HG03064 (cell line): ENCODE results near the gene PPFIA3.

ENCODE experiments used
- ATAC-seq: cut with Tn5 transposase; IDR thresholded peaks from one replicate; pipeline ENCODE4 v1.9.1; 2021; ENCODE audit warnings: low read depth; ENCODE audit not compliant: unreplicated experiment

Gene PPFIA3

DNA sequence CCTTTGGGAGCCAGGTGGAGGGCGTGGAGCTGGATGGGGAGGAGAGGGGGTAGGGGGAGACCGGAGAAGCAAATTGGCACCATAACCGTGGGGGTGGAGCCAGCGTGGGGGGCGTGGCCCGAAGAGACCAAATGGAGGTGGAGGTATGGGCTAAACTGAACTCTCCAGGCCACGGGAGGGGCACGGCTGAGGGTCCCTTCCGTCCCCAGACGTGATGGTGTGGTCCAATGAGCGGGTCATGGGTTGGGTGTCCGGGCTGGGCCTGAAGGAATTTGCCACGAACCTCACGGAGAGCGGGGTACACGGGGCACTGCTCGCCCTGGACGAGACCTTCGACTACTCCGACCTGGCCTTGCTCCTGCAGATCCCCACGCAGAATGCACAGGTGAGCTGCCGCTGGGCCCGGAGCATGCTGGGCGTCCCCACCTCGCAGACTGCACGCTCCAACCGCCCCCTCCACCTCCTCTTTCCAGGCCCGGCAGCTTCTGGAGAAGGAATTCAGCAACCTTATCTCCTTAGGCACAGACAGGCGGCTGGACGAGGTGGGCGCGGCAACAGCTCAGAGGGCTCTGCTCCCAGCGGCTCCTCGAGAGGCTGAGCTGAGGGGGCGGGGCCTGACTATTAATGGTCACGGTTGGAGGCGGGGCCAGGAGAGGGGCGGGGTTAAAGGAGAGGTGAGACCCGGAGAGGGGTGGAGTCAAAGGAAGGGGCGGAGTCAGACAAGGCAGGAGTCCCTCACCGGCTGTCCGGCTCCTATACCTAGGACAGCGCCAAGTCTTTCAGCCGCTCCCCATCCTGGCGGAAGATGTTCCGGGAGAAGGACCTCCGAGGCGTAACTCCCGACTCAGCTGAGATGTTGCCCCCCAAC lies 29.7 kb downstream of the PPFIA3 start:
- no peak for ATAC-seq

DNA sequence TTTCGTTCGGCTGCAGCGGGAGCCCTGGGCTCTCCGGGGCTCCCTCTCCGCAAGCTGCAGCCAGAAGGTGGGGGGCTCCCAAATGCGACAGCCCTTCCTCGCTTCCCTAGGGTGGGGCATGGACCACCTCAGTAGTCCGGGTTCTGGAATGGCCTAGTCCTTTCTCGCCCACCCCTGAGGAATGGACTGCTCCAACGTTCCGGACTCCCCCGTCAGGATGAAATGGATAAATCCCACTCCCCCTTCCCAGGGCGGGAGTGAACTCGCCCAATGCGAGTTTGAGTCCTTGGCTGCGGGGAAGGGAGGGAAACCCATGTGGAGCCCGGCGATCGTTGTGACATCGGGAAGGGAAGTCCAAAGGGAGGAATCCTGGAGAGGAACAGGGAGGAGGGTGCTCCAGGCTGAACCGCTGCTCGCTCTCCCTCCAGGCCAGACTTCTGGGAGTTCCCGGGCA lies 30.3 kb downstream of the PPFIA3 start:
- no peak for ATAC-seq

GRCh38 chr19:49150106-49150943 lies 31.0 kb downstream of the PPFIA3 start:
- ATAC-seq: no peak

- ATAC-seq: no peak
These were observed 31.6 kb downstream of the PPFIA3 start for GRCh38 chr19:49150944-49151243.

DNA sequence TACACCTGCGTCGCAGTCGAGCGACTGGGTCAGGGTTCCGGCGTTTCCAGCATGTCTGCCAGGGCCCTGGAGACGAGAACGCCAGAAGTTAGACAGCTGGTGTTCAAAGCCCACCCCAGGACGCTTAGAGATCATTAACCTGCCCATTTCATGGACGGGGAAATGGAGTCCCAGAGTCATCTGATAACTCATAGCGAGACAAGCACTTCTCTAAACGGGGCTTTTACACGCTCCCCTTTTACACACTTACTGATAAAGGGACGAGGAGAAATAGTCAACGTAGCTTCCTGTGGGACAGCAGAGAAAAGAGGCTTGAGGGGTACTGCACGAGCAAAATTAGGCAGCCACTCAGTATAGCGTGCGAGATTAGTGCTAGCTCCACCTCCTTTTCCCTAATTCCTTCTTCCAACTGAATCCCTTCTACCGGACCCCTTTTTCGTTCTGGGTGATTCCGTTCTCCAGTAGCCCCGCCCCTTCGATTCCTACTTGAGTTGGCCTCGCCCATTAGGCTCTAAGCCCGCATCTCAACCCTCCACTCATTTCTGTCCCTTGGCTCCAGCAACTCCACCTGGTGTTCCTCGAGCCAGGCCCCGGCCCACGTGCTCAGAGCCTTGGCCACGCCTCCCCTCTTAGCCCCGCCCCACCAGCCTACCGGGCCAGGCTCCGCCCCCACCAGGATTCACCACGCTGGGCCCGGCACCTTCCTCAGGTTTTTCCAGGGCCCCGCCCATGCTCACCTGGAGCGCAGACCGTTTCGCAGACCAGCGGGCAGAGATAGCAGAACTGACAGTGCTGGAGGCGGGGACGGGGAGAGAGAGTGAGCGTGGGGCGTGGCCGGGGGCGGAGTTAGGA lies 32.1 kb downstream of the PPFIA3 start:
- no peak for ATAC-seq

- ATAC-seq: no peak
These were observed 32.8 kb downstream of the PPFIA3 start for GRCh38 chr19:49152119-49152550.

DNA sequence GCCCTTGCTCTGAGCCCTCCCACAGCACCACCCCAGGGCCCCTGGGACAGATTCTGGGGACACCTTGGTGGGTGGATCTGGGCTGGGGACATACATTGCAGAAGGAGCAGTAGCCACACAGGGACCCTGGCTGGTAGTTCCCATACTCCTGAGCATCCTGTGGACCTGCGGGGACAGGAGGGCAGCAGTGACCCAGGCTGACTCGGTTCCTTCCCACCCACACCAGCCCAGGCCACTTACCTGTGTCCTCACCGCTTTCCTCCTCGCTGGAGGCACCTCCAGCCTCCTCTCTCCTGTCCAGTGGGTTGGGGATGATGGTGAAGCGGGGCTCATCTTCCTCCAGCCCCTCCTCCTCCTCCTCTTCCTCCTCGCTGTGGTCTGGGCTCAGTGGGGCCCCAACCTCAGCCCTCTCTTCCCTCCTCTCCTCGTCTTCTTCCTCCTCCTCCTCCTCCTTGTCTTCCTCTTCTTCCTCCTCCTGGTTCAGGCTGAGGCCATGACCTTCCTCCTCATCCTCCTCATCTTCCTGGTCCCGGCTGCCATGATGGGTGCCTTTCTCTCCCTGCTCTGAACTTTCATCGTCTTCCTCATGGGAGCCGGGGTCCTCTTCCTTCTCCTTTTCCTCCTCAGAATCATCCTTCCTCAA lies 33.9 kb downstream of the PPFIA3 start:
- no peak for ATAC-seq

GRCh38 chr19:49154279-49154678 lies 34.9 kb downstream of the PPFIA3 start:
- ATAC-seq: no peak

DNA sequence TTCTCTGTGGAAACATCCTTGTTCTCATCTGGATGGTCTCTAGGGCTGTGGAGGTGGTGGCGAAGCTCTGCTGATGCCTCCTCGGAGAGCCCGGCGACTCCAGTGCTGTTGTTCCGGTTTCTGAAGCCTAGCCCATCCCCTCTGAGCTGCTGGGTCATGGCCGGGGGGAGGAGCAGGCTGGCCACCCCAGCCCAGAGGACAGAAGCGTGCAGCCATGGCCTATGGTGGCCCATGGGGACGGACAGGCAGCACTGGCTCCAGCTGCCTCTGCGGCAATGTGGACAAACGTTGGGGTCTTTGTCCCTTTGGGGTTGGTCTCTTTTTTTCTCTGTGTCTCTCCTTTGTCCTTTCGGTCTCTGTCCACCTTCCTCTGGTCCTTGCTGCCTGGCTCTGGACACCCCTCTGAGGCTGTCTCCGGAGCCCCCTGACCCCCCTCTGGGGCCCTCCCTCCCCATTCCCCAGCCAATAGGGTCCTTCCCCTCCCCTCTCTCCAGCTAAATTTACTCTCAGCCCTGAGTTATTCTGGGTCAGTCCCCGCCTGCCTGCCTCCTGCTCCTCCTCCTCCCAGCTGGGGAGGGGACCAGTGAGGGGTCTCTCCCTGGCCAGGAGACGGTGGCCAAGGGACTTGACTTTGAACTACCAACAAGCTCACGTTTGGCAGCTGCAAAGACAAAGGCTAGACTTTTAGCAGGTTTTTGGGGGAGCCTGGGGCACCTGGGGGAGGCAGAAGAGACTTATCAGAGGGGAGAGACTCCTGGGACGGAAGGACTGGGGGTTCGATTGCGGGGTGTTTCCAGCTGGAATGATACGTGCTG lies 35.9 kb downstream of the PPFIA3 start, which contains the start of gene HRC:
TSS of gene HRC (minus strand) at position 392 of the 815 bp plus-strand sequence. CDS start at position 233, 159 bp downstream.
- ATAC-seq: no peak

GRCh38 chr19:49155820-49156346 lies 36.5 kb downstream of the PPFIA3 start:
- no peak for ATAC-seq

- ATAC-seq: no peak
These were observed 38.3 kb downstream of the PPFIA3 start, which contains the start of gene TRPM4 for GRCh38 chr19:49157445-49158224. TRPM4 (plus strand) TSS chr19:49157792; CDS start chr19:49157867, 75 bp downstream.

GRCh38 chr19:49160450-49161189 lies 41.3 kb downstream of the PPFIA3 start:
- ATAC-seq: no peak

- ATAC-seq: no peak
These were observed 42.6 kb downstream of the PPFIA3 start for GRCh38 chr19:49161987-49162386.

DNA sequence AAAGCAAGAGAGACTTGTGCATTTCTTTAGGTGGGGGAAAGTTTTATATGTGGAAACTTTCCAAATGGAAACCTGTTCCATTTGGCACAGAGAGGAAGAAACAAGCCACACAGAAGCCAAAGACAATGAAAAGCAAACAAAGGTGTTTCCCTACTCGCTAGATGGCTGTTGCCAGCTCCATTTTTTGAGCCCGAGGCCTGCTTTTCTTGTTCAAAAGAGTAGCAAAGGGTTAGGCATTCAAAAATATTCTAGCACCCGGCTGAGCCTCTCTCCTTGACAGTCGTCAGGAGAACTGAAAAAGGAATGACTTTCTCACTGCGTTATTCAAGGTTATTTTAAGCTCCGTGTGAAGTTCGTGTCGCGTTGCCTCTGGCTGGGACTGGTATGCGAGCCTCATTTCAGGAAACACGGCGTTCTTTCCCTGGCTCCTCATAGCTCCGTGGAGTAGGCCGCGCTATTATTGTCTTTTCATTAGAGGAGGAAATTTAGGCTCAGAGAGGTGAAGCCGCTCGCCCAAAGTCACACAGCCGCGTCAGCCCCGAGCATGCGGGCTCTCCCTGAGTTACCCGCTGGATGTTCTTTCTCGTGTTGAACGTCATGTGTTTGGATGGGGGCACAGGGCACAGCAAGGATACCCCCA lies 45.9 kb downstream of the PPFIA3 start:
- ATAC-seq: no peak

- no peak for ATAC-seq
These were observed 46.5 kb downstream of the PPFIA3 start for GRCh38 chr19:49165865-49166301.

DNA sequence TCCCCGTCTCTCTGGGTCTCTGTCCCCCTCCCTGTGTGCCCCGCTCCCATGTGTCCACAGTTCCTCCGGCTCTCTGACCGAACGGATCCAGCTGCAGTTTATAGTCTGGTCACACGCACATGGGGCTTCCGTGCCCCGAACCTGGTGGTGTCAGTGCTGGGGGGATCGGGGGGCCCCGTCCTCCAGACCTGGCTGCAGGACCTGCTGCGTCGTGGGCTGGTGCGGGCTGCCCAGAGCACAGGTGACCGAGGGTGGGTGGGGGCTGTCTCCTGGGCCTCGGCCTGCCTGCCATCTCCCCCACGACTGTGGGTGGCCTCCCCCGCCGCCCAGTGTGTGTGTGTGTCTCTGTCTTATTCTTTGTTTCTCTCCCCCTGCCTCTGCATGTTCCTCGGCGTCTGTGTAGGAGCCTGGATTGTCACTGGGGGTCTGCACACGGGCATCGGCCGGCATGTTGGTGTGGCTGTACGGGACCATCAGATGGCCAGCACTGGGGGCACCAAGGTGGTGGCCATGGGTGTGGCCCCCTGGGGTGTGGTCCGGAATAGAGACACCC lies 48.6 kb downstream of the PPFIA3 start:
- no peak for ATAC-seq

DNA sequence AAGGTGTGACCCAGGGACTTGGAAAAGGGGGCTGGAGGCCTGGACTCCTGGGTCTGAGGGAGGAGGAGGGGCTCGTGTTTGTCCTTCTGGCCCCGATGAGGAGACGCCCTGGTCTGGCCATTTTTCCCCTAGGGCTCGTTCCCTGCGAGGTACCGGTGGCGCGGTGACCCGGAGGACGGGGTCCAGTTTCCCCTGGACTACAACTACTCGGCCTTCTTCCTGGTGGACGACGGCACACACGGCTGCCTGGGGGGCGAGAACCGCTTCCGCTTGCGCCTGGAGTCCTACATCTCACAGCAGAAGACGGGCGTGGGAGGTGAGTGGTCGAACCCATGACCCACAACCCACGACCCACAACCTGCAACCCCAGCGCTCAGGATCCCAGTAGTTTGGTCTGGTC lies 49.1 kb downstream of the PPFIA3 start:
- no peak for ATAC-seq
